Tibial nerve (tissue), 4 donors: Measurements from ENCODE around the gene DSC2. TPM values are rescaled to one million over a fixed set of nuclear protein-coding genes. Genes with fewer than 3 reads are reported as not detected.
"Not testable (repeated sequence)": the region's sequence is repeated elsewhere in the genome, so short reads cannot be mapped to it uniquely, and the experiment has no call there.

Source experiments
- DNase-seq, 2 donors: peaks; one replicate each; pipeline ENCODE4 v3.0.0-alpha.2; 2019; ENCODE audit warnings: low spot score in 2 of 2
- H3K27ac ChIP-seq, 4 donors: fragments of 200-600 bp; sonication (generic) in 3 of 4; one replicate each; pipeline ENCODE4 v1.5.1; 2017 to 2019; ENCODE audit warnings: mild to moderate bottlenecking in 1 of 4
- H3K27me3 ChIP-seq, 2 donors: fragments of 200-600 bp; sonication (generic) in 1 of 2; one replicate each; pipeline versions ENCODE4 v1.5.1 to v1.6.0; 2017 to 2019
- H3K36me3 ChIP-seq, 3 donors: fragments of 200-600 bp; sonication (generic); one replicate each; pipeline ENCODE4 v1.5.1; 2018 to 2019
- H3K4me1 ChIP-seq, 4 donors: fragments of 200-600 bp; sonication (generic) in 3 of 4; one replicate each; pipeline ENCODE4 v1.5.1; 2017 to 2019
- H3K4me3 ChIP-seq, 4 donors: fragments of 200-600 bp; sonication (generic) in 3 of 4; one replicate each; pipeline ENCODE4 v1.5.1; 2017 to 2019; ENCODE audit warnings: mild to moderate bottlenecking in 1 of 4, moderate library complexity in 1 of 4
- H3K9me3 ChIP-seq, 4 donors: fragments of 200-600 bp; sonication (generic) in 3 of 4; one replicate each; pipeline ENCODE4 v1.5.1; 2017 to 2019
- EP300 ChIP-seq, 2 donors: sonication (generic); formaldehyde crosslinking; IDR thresholded peaks; one replicate each; pipeline ENCODE4 v1.6.1; 2017; ENCODE audit warnings: antibody characterized with exemption in 2 of 2, mild to moderate bottlenecking in 1 of 2
- POLR2A ChIP-seq, 2 donors: fragments of 450-650 bp; IDR thresholded peaks; one replicate each; pipeline ENCODE4 v1.6.1; 2017; ENCODE audit warnings: antibody characterized with exemption in 2 of 2, mild to moderate bottlenecking in 2 of 2, moderate library complexity in 2 of 2
- WGBS, 2 donors: methylation state at CpG; one replicate each; pipeline ENCODE4 v1.1.5; 2018; 5-methylcytosine and 5-hydroxymethylcytosine counted together
- total RNA-seq, 4 donors: library from RNA; depleted of rRNA; stranded (reverse); fragments of >200 nt; gene quantifications; one replicate each; pipeline ENCODE4 v1.1.0, GENCODE V29; 2016
- TF ChIP-seq, protein P1 (sequence below), 5 experiments: fragments of 200-600 bp in 3 of 5; fragments of 450-650 bp in 2 of 5; sonication (generic) in 3 of 5; IDR thresholded peaks; one replicate each; pipeline ENCODE4 v1.5.1; 2016 to 2019; ENCODE audit warnings: antibody characterized with exemption in 5 of 5, mild to moderate bottlenecking in 3 of 5, moderate library complexity in 2 of 5

Gene DSC2
- total RNA-seq, 4 donors from 2014 or later, result 2.1 to 3.9 (median 3.2) TPM

DNA sequence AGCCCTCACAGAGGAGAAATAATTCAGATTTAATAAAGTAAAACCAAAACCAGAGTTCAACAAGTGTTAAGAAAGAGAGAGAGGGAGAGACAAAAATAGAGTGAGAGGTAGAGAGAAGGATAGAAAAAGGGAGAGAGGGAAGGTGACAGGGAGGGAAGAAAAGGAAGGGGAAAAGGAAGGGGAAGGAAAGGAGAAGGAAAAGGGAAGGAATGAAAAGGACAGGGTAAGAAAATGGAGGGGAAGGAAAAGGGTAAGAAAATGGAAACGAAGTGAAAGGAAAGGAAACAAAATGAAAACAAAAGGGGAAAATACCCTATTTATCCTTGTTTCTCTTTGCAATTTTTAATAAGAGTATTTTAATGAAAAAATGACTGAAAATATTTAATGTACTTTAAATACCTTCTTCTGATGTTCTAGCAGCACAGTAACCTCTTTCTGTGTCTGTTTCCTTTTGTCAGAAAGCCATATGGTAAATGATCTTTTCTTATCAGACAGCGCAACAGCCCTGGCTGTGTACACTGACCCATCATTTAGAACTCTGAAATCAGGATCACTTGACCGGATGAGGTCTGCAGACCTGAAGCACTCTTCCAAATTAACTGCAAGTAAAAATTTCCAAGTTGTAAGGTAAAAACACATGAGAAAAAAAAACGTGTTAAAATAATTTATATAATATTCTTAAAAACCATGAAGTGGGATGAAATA, 71.5 kb downstream of the DSC2 start:
- H3K4me3 ChIP-seq, result no peak overlapping the region
- H3K9me3 ChIP-seq, result no peaks in the 10 kb centered on the region
- 75 to 79% methylated on average over 4 of the region's 4 CpGs for WGBS, 2 donors
- no peaks in the 10 kb centered on the region for H3K27me3 ChIP-seq
- no peaks in the 10 kb centered on the region for H3K36me3 ChIP-seq
- no peak for DNase-seq
- no peak overlapping the region for H3K27ac ChIP-seq
- no peaks in the 10 kb centered on the region for H3K4me1 ChIP-seq
- TF ChIP-seq POLR2A (IDR thresholded peaks at IDR 0.05) (no peak), EP300 (IDR thresholded peaks at IDR 0.05) (no peak)
- TF ChIP-seq, protein P1, sequence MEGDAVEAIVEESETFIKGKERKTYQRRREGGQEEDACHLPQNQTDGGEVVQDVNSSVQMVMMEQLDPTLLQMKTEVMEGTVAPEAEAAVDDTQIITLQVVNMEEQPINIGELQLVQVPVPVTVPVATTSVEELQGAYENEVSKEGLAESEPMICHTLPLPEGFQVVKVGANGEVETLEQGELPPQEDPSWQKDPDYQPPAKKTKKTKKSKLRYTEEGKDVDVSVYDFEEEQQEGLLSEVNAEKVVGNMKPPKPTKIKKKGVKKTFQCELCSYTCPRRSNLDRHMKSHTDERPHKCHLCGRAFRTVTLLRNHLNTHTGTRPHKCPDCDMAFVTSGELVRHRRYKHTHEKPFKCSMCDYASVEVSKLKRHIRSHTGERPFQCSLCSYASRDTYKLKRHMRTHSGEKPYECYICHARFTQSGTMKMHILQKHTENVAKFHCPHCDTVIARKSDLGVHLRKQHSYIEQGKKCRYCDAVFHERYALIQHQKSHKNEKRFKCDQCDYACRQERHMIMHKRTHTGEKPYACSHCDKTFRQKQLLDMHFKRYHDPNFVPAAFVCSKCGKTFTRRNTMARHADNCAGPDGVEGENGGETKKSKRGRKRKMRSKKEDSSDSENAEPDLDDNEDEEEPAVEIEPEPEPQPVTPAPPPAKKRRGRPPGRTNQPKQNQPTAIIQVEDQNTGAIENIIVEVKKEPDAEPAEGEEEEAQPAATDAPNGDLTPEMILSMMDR (IDR thresholded peaks at IDR 0.05), result no peak

DNA sequence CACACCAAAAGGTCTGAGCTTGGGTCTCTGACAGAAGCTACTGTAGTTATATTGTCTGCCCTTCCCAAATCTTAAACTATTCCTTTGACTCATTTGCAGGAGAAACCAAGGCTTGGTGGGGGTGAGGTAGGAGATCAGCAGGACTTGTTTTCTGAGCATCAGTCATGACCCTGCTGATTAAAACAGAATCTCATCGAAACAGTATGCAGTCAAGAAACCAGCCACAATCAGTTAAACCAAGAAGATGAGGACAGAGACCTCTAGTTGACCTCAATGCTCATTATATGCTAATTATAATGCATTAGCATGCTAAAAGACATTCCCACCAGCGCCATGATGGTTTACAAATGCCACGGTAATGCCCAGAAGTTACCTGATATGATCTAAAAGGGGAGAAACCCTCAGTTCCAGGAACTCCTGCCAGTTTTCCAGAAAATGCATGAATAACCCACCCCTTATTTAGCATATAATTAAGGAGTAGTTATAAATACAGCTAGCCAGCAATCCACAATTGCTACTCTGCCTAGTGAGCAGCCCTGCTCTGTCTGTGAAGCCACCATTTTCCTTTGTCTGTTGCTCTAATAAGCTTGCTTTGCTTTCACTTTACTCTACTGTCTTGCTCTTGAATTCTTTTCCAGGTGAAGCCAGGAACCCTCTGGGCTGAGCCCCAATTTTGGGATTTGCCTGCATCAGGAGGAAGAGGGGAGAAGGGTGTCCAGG, 86.3 kb downstream of the DSC2 start:
- no peaks in the 10 kb centered on the region for H3K4me1 ChIP-seq
- no peak overlapping the region for H3K27ac ChIP-seq
- TF ChIP-seq POLR2A (IDR thresholded peaks at IDR 0.05) (no peak), EP300 (IDR thresholded peaks at IDR 0.05) (no peak)
- TF ChIP-seq, protein P1 (IDR thresholded peaks at IDR 0.05), result no peak
- no peaks in the 10 kb centered on the region for H3K36me3 ChIP-seq
- 90 to 96% methylated on average over 3 of the region's 3 CpGs for WGBS, 2 donors
- H3K27me3 ChIP-seq, result no peaks in the 10 kb centered on the region
- no peak overlapping the region for H3K4me3 ChIP-seq
- no peaks in the 10 kb centered on the region for H3K9me3 ChIP-seq
- no peak for DNase-seq

GRCh38 chr18:31011455-31011854, 90.8 kb downstream of the DSC2 start:
- not testable (repeated sequence) for DNase-seq, H3K4me1 ChIP-seq, H3K4me3 ChIP-seq, H3K9me3 ChIP-seq, H3K36me3 ChIP-seq, H3K27me3 ChIP-seq, H3K27ac ChIP-seq
- WGBS, 2 donors, result 90 to 95% methylated on average over 7 of the region's 7 CpGs

- Histone ChIP-seq H3K27me3 (no peaks in the 10 kb centered on the region), H3K36me3 (no peaks in the 10 kb centered on the region), H3K27ac (no peak overlapping the region), H3K9me3 (no peaks in the 10 kb centered on the region), H3K4me1 (no peaks in the 10 kb centered on the region), H3K4me3 (no peak overlapping the region)
- WGBS, 2 donors, result 88 to 94% methylated on average over 4 of the region's 4 CpGs
- TF ChIP-seq, protein P1 (IDR thresholded peaks at IDR 0.05), result no peak
- no peak for TF ChIP-seq POLR2A (IDR thresholded peaks at IDR 0.05)
- no peak for TF ChIP-seq EP300 (IDR thresholded peaks at IDR 0.05)
- no peak for DNase-seq
Observed at GRCh38 chr18:31010601-31011000, 91.6 kb downstream of the DSC2 start.

Other genes with a start within 250 kb of the DSC2 start
- gene DSC3, start 59.7 kb downstream of the DSC2 start, total RNA-seq, result 10 to 100 TPM in 2 of 4 donors, 1 to 10 TPM in 2; 5.1 to 12.4 (median 8.9) TPM
- gene DSC1, start 60.4 kb upstream of the DSC2 start, total RNA-seq, result not detected
- gene DSG1, start 215.7 kb upstream of the DSC2 start, total RNA-seq, result not detected